ENCODE measurements around the gene RPS25. TPM values are rescaled to one million over a fixed set of nuclear protein-coding genes. Genes with fewer than 3 reads are reported as not detected.
"Not testable (repeated sequence)": the region's sequence is repeated elsewhere in the genome, so short reads cannot be mapped to it uniquely, and the experiment has no call there.

Gene RPS25
- total RNA-seq, 2 donors from 2014 or later: 1,893 to 1,917 TPM

GRCh38 chr11:118997627-118998387 lies 20.3 kb downstream of the RPS25 start, which contains the start of gene CENATAC:
TSS of gene CENATAC (plus strand) at chr11:118998138. CDS start at chr11:118998198, 60 bp downstream.
- H3K36me3 Mint-ChIP-seq (ENCODE audit: insufficient read depth in 2 of 2): peaks cover 12 to 24% of the 10 kb centered on the region in 2 donors
- H3K27ac Mint-ChIP-seq: peak within 1 kb of the TSS; percentile 95
- H3K9me3 Mint-ChIP-seq: no peaks in the 10 kb centered on the region
- H3K27me3 Mint-ChIP-seq (ENCODE audit: low read depth): no peaks in the 10 kb centered on the region
- H3K4me3 Mint-ChIP-seq: peak within 1 kb of the TSS; percentile 94 to 100
- ATAC-seq (replicated peaks in 1 of 2) (peak; percentile 93 to 96), DNase-seq (peak; percentile 98 to 99)
- peaks cover 48% of the 10 kb centered on the region for H3K4me1 Mint-ChIP-seq (ENCODE audit: low read depth)

DNA sequence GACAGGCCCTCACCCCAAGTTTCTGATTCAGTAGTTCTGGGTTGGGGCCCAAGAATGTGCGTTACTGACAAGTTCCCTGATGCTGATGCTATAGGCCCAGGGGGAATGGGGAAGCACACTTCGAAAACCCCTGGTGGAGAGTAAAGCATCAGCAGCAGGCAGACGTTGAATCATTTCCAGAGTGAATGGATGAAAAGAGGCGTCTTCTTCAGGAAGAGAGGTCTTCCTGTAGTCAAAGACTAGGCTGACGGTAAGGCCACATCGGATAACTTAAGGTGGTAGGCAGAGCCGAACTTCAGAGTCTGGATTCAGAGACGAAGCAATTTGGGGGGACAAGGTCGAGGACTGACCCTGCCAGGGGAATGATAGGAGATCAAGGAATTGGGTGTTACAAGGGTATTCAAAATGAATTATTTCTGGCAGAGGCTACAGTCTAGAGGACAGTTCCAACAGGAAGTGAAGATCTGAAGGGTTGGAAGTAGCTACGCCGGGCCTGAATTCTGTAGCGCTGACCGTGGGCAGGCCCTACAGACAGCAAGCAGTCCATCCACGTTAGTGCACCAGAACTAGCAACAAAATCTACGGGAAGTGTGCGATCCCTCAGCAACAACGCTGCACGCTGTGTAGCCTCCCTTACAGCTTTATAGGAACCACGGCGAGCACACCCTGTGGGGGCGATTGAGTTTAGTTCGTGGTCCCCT lies 21.1 kb downstream of the RPS25 start:
- peaks cover 48% of the 10 kb centered on the region for H3K4me1 Mint-ChIP-seq (ENCODE audit: low read depth)
- ATAC-seq (replicated peaks in 1 of 2) (peak; percentile 32 to 48), DNase-seq (peak; percentile 60 to 62)
- H3K4me3 Mint-ChIP-seq: peak overlapping the region; percentile 94 to 100
- no peaks in the 10 kb centered on the region for H3K27me3 Mint-ChIP-seq (ENCODE audit: low read depth)
- peak overlapping the region; percentile 95 for H3K27ac Mint-ChIP-seq
- H3K9me3 Mint-ChIP-seq: no peaks in the 10 kb centered on the region
- H3K36me3 Mint-ChIP-seq (ENCODE audit: insufficient read depth in 2 of 2): peaks cover 12 to 24% of the 10 kb centered on the region in 2 donors

GRCh38 chr11:118991486-118992038 lies 26.6 kb downstream of the RPS25 start:
- not testable (repeated sequence) for H3K4me1 Mint-ChIP-seq (ENCODE audit: low read depth); H3K9me3 Mint-ChIP-seq; ATAC-seq (replicated peaks in 1 of 2); DNase-seq; H3K36me3 Mint-ChIP-seq (ENCODE audit: insufficient read depth in 2 of 2); H3K27ac Mint-ChIP-seq; H3K27me3 Mint-ChIP-seq (ENCODE audit: low read depth); H3K4me3 Mint-ChIP-seq

DNA sequence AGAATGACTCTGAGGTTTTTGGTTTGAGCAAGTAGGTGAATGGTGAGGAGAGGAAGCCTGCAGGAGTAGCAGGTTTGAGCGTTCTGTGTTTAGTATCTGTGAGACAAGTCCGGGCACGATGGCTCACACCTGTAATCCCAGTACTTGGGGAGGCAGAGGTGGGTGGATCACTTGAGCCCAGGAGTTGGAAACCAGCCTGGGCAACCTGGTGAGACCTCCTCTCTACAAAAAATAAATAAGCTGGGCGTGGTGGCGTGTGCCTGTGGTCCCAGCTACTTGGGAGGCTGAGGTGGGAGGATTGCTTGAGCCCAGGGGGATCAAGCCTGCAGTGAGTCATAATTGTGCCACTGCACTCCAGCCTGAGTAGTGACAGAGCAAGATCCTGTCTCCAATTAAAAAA lies 29.9 kb downstream of the RPS25 start:
- no peaks in the 10 kb centered on the region for H3K9me3 Mint-ChIP-seq
- no peaks in the 10 kb centered on the region for H3K4me1 Mint-ChIP-seq (ENCODE audit: low read depth)
- H3K27ac Mint-ChIP-seq: no peak overlapping the region
- H3K36me3 Mint-ChIP-seq (ENCODE audit: insufficient read depth in 2 of 2): peaks cover 0 to 3% of the 10 kb centered on the region in 2 donors
- no peak for DNase-seq
- ATAC-seq (replicated peaks in 1 of 2): no peak
- H3K27me3 Mint-ChIP-seq (ENCODE audit: low read depth): no peaks in the 10 kb centered on the region
- no peak overlapping the region for H3K4me3 Mint-ChIP-seq

DNA sequence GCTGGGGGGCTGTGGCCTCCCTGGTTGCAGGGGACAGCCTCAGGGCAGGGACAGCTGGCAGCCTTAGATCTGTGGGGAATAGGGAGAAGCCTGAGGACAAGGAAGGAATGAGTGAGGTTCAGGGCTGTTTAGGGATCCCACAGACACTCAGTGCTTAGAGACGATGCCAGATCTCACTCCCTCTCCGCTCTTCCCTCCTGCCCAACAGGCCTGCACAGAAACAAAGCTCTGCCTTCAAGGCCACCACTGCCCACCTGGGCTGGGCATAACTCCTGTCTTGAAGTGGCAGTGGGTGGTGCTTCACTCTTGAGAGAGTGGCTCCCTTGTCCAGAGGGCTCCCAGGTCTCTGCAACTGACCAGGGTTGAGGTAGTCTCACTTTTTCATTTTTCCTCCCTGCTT lies 33.3 kb downstream of the RPS25 start:
- H3K27me3 Mint-ChIP-seq (ENCODE audit: low read depth): no peaks in the 10 kb centered on the region
- ATAC-seq (replicated peaks in 1 of 2) (no peak), DNase-seq (no peak)
- no peaks in the 10 kb centered on the region for H3K36me3 Mint-ChIP-seq (ENCODE audit: insufficient read depth in 2 of 2)
- H3K4me3 Mint-ChIP-seq: no peak overlapping the region
- H3K4me1 Mint-ChIP-seq (ENCODE audit: low read depth): no peaks in the 10 kb centered on the region
- H3K27ac Mint-ChIP-seq: no peak overlapping the region
- H3K9me3 Mint-ChIP-seq: no peaks in the 10 kb centered on the region

GRCh38 chr11:118984337-118984736 lies 33.8 kb downstream of the RPS25 start:
- DNase-seq; H3K27me3 Mint-ChIP-seq (ENCODE audit: low read depth); H3K4me1 Mint-ChIP-seq (ENCODE audit: low read depth); H3K36me3 Mint-ChIP-seq (ENCODE audit: insufficient read depth in 2 of 2); H3K27ac Mint-ChIP-seq; H3K4me3 Mint-ChIP-seq; ATAC-seq (replicated peaks in 1 of 2); H3K9me3 Mint-ChIP-seq: not testable (repeated sequence)

GRCh38 chr11:118980191-118980881 lies 37.8 kb downstream of the RPS25 start:
- H3K9me3 Mint-ChIP-seq: no peaks in the 10 kb centered on the region
- no peak overlapping the region for H3K27ac Mint-ChIP-seq
- peaks cover 4% of the 10 kb centered on the region for H3K27me3 Mint-ChIP-seq (ENCODE audit: low read depth)
- ATAC-seq (replicated peaks in 1 of 2) (no peak), DNase-seq (no peak)
- no peaks in the 10 kb centered on the region for H3K36me3 Mint-ChIP-seq (ENCODE audit: insufficient read depth in 2 of 2)
- no peak overlapping the region for H3K4me3 Mint-ChIP-seq
- no peaks in the 10 kb centered on the region for H3K4me1 Mint-ChIP-seq (ENCODE audit: low read depth)

GRCh38 chr11:118979434-118979833 lies 38.7 kb downstream of the RPS25 start:
- H3K4me1 Mint-ChIP-seq (ENCODE audit: low read depth): no peaks in the 10 kb centered on the region
- no peak overlapping the region for H3K4me3 Mint-ChIP-seq
- H3K27ac Mint-ChIP-seq: no peak overlapping the region
- no peak for DNase-seq
- ATAC-seq (replicated peaks in 1 of 2): no peak
- H3K36me3 Mint-ChIP-seq (ENCODE audit: insufficient read depth in 2 of 2): no peaks in the 10 kb centered on the region
- H3K9me3 Mint-ChIP-seq: no peaks in the 10 kb centered on the region
- H3K27me3 Mint-ChIP-seq (ENCODE audit: low read depth): peaks cover 14% of the 10 kb centered on the region

GRCh38 chr11:118975771-118976709 lies 42.1 kb downstream of the RPS25 start:
- Mint-ChIP-seq H3K36me3 (ENCODE audit: insufficient read depth in 2 of 2) (no peaks in the 10 kb centered on the region), H3K27ac (no peak overlapping the region), H3K9me3 (no peaks in the 10 kb centered on the region), H3K4me1 (ENCODE audit: low read depth) (no peaks in the 10 kb centered on the region), H3K27me3 (ENCODE audit: low read depth) (peaks cover 19% of the 10 kb centered on the region), H3K4me3 (no peak overlapping the region)
- ATAC-seq (replicated peaks in 1 of 2) (no peak), DNase-seq (no peak)

DNA sequence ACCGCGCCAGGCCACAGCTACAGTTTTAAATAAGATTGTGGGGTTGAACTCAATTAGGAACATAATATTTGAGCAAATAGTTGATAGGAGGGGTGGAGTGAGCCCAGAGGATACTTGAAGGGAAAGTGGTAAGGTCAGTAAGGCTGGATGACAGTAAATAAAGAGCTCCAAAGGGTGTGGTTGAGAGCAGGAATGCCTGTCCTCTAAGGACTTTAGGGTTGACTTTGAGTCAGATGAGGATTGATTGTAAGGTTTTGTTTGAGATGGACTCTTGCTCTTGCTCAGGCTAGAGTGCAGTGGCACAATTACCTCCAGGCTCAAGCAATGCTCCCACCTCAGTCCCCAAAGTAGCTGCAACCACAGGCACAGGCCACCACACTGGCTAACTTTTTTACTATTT lies 44.2 kb downstream of the RPS25 start:
- Mint-ChIP-seq H3K36me3 (ENCODE audit: insufficient read depth in 2 of 2) (no peaks in the 10 kb centered on the region), H3K27ac (no peak overlapping the region), H3K27me3 (ENCODE audit: low read depth) (peaks cover 19% of the 10 kb centered on the region), H3K4me3 (no peak overlapping the region), H3K9me3 (no peaks in the 10 kb centered on the region), H3K4me1 (ENCODE audit: low read depth) (no peaks in the 10 kb centered on the region)
- no peak for ATAC-seq (replicated peaks in 1 of 2)
- no peak for DNase-seq

GRCh38 chr11:118971646-118972045 lies 46.5 kb downstream of the RPS25 start, which contains the start of gene FOXR1:
TSS of gene FOXR1 (plus strand) at chr11:118971761. CDS start at chr11:118971932, 171 bp downstream.
- ATAC-seq (replicated peaks in 1 of 2): no peak
- H3K27me3 Mint-ChIP-seq (ENCODE audit: low read depth): peaks cover 19% of the 10 kb centered on the region
- no peak for DNase-seq
- H3K9me3 Mint-ChIP-seq: no peaks in the 10 kb centered on the region
- no peak within 1 kb of the TSS for H3K27ac Mint-ChIP-seq
- H3K4me3 Mint-ChIP-seq: no peak within 1 kb of the TSS
- no peaks in the 10 kb centered on the region for H3K4me1 Mint-ChIP-seq (ENCODE audit: low read depth)
- no peaks in the 10 kb centered on the region for H3K36me3 Mint-ChIP-seq (ENCODE audit: insufficient read depth in 2 of 2)

GRCh38 chr11:118969508-118969907 lies 48.6 kb downstream of the RPS25 start:
- H3K4me3 Mint-ChIP-seq; DNase-seq; H3K9me3 Mint-ChIP-seq; H3K4me1 Mint-ChIP-seq (ENCODE audit: low read depth); H3K36me3 Mint-ChIP-seq (ENCODE audit: insufficient read depth in 2 of 2); H3K27me3 Mint-ChIP-seq (ENCODE audit: low read depth); H3K27ac Mint-ChIP-seq; ATAC-seq (replicated peaks in 1 of 2): not testable (repeated sequence)

Data from activated T-cell treated with anti-CD3 and anti-CD28 coated beads, Interleukin-2, amount 50 U/mL, for 72 hours (primary cell).